NK-92 (cell line): ENCODE measurements around the gene PDE4D.

Experiments used
- DNase-seq: peaks from one replicate; lab custom pipeline; 2025; ENCODE audit not compliant: unreplicated experiment; lab: John Stamatoyannopoulos, UW

The PDE4D gene

DNA sequence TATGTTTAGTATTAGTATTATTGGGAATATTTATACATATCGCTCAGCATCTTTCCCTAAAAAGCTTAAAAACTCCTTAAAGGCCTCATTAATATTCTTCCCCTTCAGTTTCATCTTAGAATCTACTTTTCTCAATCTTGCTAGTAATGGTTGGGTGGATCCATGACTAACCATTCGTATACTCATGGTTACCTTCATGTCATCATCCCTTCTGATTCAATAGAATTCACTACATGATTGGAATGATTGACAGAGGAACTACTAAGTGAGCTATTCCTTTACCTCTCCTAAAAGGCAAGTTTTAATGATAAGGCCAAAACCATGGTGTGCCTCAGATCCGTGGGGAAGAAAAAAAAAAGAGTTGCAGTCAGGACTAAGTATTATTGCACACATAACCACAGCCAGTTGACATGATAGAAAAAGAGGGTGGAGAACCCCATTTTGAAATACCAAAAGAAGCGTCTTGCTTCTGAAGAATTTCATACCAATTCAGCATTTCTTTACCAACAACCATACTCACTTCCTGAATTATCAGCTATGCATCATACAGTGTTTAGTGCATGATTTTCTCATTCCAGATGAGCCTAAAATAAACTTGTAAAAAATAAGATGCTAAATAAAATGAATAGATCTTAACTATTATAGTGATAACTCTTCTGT, 624.6 kb downstream of the PDE4D start:
- no peak for DNase-seq

DNA sequence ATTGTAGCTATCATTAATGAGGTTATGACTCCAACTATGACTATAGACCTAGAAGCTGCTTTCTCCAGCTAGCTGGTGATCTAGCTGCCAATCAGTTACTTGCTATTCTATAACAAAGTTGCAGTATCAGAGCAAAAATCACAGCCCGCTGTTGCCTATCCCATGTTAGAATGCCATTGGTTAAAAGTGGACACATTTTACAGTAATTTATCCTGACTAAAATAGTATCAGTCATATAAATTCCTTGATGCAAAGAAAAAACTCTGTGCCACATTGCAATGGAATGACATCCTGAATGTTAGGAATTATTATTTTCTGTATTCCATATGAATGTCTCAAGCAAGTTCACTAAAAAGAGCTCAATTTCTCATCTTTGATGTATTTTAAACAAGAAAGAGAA, 626.5 kb downstream of the PDE4D start:
- no peak for DNase-seq

DNA sequence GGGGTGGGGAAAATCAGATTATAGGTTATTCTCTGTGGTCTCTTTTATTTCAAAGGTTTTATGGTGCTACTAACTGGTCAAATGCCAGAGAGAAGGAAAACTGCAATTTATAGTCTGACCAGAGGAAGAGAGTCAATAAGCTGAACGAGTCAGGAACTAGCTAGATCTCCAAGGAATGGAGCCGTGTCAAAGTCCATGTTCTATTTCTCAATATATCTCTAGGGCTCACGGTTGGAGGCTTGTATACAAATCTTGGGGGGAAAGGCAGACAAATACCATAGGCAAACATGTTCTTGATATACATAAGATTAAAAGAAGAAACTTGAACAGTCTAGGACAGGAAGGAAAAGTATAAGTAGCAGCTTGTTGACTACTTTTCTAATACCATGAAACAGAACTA, 627.1 kb downstream of the PDE4D start:
- no peak for DNase-seq

DNA sequence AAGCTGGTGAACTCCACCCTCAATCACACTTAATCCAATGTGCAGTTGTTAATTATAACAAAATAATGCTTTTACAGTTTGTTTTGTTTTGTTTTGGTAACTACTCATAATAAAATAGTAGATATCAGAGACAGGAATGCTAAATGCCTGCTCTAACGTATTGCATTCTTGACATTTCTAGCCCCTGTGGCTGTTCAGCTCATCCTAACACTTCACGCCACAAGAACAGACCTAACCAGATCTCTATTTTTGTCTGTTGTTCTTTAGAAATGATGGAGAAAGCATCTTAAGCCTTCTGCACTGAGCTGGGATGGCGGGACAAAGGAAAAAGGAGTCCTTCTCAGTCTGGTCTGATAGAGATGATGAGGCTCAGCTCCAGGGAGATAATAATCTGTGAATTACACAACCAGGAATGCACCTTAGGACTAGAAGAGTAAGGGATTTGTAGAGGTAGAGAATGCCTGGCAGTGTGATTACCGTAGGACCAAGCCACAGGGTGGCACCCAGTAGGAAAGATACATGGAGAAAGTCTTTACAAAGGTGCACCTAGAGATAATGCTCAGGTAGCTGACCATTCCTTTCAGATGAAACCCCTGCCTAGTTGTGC, 628.8 kb downstream of the PDE4D start:
- no peak for DNase-seq

DNA sequence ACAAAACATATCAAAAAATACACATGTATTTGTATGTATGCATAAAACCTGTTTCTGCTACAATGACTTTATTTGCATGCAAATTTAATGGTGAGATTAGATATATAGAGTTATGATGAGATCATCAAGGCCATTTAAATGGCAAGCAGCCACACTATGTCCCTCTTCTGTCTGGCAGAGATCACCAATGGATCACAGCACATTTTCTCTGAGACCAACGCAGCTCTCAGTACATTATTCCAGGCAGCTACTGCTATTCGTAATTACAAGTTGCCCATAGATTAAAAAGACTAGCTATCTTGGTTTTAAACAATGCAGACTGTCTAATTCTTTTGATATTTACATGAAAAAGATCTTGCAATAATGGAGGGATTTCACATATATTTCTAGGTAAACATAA, 629.5 kb downstream of the PDE4D start:
- no peak for DNase-seq

DNA sequence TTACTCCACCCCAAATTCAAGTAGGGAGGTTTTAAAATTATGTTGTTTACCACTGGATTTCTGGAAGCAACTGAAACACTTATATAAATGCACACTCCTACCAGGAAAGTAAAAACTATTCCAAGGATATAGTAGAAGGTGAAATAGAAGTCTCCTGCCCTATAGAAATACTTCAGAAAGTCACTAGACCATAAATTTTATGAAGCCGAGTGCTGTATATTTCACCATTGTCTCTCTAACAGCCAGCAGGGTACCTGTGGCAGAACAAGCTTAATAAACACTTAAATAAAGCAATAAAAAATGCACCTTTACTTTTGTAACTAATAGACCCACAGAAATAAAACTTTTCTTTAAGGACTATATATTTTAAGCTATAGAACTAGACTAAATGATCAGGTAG, 631.6 kb downstream of the PDE4D start:
- no peak for DNase-seq

DNA sequence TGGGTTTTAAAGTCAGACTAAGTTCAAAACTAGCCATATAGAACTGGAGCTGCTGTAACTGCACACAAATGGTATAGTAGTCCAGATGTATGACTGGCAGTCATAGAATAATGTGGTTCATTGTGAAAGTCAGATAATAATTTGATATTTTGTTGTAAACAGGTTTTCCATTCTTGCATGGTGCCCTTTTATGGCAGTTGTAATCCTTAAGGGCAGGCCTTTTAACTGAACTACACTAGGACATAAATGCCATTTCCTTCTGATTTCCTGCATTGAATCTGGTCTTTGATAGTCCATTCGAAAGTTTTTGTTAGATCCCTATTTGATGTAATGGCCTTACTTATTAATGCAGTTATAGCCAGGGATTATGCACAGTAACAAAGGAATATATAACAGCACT, 632.6 kb downstream of the PDE4D start:
- no peak for DNase-seq

DNA sequence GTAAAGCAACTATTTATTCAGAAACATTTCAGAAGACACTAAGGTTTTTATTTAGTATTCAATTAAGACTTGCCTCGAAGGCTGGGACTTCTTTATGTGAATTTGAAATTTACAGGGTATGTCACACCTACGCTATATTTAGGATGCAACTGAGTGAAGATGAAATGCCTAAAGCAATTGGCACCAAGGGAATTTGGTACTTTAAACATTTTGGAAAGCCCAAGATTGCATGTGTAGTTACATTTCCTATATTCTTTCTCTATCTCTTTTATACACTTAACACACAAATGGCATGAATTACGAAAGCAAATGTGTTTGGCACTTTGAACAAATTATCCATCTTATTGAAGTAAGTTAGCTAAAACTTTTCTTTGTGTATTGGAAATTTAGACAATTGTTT, 633.3 kb downstream of the PDE4D start:
- DNase-seq, result no peak

DNA sequence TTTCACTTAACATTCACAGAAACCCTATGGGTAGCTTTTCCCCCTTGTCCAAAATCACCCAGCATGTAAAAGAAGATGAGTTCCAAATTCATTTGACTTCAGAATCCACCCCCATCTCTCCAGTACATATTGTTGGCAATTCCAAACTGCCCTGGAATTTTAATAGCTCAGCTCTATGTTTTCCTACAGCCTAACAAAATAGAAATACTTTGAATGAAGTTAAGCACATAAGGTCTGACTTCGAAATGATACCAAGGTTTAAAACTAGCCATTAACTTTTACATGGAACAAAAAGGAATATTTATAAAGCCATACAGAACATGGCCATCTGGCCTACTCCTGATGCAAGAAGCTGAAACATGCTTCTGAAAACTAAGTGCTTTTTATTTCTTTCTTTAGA, 634.3 kb downstream of the PDE4D start:
- no peak for DNase-seq

DNA sequence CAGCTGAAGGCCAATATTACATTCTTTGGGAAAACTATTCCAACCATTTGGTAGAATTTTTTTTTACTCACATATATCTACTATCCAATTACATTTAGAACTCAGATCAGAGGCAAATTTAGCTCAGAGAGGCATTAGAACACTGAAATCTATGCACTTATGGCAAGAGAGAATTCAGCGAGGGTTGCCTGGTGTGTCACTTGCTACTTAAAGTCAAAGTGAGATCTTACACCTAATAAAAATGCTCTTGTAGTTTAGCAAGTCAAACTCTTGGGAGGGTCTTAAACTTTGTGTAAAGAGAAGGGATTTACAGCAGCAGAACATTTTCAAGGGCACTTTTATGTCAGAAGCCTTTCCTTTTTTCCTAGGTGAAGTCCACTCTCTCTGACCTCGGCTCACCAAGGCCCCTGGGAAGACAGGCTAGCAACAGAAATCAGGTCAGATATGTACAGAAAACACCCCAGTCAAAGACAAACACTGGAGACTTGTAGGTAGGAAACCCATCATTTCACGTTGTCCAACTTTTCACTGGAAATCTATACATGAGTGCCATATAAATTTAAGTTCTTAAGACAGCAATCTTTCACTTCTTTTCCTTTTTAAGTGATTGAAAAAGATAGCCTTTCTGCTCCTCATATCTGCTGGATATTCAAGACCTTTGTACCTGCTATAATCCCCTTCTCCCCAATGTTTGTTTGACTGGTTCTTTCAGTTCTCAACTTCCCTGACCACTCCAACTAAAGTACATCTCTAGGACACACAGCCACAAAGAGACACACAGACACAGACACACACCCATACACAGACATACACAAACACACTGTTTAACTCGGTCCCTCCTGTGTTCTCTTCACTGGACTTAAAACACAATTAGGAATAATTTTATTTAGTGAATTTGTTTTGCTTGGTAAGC, 635.8 kb downstream of the PDE4D start:
- no peak for DNase-seq

DNA sequence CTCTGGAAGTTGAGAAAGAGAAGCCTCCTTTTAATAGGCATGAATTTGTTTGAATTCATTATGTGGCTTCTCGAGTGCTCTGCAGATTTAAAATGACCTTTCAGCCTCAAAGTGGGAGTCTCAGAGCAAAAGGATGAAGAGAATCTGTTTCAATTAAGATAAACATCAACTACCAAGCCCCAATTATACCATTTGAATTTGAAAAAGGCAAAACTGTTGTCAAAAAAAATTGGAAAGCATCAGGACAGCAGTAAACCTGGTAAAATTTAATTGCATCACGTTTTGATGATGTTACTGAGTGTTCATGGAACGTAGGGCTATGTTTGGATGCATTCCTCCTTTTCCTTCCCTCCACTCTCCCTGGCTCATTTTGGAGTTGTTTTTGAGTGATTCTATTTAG, 637.2 kb downstream of the PDE4D start:
- no peak for DNase-seq

DNA sequence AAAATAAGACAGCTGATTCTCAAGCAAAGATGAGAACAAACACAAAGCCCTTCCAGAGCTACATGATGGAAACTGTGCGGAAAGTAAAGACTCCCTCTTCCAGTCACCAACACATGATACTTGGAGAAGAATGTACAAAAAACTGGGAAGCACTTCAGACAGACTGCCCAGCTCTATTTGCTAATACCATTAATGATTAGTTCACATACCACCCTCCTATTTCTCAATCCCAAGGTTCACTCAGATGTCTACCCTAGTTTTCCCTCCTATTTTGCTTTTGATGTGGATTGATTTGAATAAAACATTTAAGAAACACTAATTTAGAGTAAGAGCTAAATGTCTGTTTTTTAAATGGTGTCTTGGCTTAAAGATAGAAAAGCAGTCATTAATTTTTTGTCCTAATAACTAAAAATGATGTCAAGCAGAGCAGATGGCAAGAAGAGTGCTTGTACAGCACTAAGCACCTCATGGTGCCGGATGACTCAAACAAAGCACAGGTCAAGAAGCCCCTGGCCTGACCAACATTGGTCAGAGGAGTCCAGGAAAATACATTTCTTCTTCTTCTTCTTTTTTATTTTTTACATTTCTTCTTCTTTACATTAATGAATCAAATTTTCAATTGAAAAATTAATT, 639.4 kb downstream of the PDE4D start:
- DNase-seq, result no peak

DNA sequence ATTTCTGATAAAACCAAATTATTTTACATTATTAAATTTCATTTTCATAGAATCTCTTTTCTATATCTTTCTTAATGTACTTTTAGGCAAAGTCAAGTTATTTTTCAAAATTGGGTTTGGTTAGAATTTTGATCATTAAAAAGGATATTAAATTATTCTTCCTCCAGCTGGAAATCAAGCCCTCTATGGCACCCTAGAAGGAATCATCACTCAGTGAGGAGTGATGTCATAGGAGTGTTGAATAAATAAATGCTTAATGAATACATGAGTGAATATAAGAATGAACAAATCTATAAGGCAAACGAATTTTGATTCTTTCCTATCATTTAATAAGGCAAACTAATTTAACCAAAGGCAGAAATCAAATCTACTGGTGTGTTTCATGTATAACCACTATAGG, 639.9 kb downstream of the PDE4D start:
- no peak for DNase-seq

DNA sequence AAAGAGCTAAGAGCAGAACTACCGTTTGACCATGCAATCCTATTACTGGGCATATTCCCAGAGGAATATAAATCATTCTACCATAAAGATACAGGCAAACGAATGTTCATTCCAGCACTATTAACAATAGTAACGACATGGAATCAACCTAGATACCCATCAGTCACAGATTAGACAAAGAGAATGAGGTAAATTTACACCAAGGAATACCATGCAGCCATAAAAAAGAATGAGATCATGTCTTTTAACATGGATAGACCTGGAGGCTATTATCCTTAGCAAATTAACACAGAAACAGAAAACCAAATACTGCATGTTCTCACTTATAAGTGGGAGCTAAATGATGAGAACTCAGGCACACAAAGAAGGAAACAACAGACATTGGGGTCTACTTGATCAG, 641.9 kb downstream of the PDE4D start:
- DNase-seq, result no peak

DNA sequence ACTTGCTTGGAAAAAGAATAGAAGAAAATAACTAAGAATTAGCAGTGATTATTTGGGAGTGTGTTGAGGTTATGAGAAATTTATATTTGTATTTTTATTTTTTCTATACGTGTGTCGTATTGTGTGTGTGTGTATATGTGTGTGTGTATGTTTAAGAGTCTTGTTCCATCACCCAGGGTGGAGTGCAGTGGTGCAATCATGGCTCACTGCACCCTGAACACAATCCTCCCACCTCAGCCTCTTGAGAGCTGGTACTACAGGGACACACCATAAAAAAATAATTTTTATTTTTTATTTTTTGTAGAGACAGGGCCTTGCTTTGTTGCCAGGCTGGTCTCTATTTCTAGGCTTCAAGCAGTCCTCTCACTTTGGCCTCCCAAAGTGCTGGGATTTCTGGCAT, 643.8 kb downstream of the PDE4D start:
- no peak for DNase-seq

DNA sequence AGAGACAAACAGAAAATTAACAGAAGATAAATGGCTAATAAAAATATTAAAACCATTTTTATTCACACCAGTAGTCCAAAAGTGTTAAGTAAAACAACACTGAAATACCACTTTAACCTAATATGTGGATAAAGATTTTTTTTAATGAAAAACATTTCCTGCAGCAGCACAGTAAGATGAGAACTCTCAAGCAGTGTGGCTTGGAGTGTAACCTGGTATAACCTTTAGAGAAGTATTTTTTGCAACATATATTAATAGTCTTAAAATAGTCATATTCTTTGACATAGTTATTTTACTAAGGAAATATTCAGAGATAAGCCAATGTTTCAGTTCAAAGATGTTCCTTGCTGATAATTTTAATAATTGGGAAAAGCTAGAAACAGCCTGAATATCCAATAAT, 644.4 kb downstream of the PDE4D start:
- DNase-seq, result no peak

DNA sequence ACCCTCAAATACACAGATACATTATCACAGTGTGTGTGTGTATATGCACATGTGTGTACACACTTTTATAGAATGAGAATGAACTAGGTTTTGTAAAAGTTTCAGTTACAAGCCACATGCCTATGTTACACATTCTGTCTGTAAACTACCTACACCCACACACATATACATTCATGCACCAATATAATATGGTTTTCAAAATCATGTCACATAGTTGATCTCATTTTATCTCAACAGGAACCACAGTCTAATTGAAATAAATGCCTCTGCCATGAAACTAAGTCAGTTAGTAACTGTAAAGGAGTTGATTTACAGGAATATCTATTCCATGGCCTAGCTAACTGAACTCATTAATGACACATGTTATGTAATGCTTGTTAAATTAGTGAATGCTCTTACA, 646.6 kb downstream of the PDE4D start:
- DNase-seq, result no peak

DNA sequence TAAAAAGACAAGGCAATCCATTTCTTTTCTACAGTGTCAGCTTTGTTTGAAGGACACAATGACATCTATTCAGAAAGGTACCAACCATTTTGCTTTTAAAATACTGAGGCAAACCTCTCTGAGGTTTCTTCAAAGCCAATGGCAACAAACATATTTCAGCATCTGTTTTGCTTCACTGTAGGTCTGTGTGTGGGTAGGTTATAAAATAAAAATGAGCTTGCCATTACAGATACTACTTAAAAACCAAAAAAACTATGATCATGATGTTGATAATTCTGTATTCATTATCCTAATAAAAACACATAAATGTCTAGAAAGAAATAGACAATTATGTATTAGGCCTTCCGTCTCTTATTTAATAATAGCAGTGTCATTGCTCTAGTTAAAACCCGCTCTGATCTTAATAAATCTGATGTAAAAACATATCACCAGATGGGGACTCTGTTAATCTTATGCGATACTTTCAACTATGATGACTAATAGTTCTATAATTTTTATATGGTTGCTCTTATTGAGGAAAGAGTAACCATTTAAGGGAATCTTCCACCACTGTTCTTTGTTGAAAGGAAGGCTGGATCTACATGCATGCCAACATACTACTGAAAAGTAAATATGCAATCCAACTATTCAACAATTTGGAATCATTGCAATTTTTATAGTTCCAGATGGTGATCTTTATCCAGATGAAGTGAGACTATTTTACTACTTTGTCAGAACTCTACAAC, 647.2 kb downstream of the PDE4D start:
- no peak for DNase-seq

DNA sequence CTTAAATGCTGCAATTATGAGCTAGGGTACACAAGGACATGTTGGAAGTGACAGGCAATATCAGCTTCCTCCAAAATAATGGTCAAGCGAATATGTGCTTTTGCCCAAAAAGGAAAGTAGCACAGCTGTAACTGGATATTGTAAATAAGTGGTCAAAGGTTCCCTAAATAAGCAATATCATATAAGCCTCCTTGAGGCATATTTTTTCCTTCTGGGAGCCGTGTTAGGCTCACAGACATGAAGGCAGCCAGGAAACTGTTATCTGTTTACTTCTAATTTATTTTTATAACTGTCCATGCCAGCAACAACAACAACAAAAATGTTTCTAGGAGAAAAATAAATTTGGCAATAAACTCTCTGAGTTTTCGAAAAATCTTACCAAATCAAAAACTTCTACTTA, 648.3 kb downstream of the PDE4D start:
- DNase-seq, result no peak

DNA sequence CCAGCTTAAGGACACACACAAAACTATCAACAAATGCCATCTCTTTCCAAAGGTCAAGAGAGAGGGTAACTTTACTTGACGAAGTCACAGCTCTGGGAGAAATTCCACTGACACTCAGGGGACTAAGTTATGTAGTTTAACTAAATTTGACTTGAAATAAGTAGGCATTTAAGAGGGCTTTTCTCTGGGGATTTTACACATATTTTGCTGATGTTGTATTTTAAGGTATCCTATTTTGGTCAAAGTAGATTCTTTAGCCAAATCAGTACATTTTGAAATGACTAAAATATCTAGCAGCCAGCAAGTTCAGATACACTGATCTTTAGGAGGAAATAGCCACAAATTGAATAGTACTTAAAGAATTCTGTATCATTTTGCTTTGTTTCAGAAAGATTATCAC, 652.0 kb downstream of the PDE4D start:
- no peak for DNase-seq

DNA sequence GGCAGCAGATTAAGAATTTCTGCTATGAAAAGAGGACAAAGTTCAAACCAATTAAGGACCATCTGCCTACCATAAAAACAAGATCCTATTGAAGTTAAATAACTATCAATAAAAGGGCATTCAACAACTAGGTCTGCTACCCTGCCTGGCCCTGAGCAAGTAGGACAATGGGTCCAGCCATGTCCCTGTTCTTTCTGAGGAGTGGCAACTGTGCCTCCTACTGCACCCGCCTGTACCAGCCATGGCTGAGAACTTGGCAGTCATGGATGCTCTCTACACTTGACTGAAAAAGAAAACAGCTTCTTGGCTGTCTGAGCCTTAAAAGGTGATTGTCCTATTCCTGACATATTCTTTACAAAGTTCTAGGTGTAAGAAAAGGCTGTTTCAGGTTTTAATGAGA, 652.4 kb downstream of the PDE4D start:
- DNase-seq, result no peak
